NCI-H1105 (cell line): ENCODE results near the gene CNPY1.
"Not testable (repeated sequence)": the region's sequence is repeated elsewhere in the genome, so short reads cannot be mapped to it uniquely, and the experiment has no call there.

Experiments used
- DNase-seq: peaks from one replicate; lab custom pipeline; 2025; lab: John Stamatoyannopoulos, UW

Gene CNPY1

DNA sequence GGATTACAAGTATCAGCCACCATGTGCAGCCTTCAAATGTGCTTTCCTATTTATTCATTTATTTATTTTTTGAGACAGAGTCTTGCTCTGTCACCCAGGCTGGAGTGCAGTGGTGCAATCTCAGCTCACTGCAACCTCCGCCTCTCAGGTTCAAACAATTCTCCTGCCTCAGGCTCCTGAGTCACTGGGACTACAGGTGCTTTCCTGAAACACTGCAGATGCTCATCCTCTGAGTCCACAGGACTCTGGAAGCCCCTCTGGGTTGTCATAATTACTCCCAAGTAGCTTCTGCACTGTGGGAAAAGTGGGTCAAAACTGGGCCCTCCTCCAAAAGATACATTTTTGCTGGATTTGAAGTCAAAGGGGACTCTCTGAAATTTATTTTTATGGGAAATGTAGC, at the start of gene CNPY1:
Gene CNPY1 (minus strand): TSS at position 111 of the 400 bp plus-strand sequence. CDS start 630 bp downstream, outside the sequence.
- not testable (repeated sequence) for DNase-seq

DNA sequence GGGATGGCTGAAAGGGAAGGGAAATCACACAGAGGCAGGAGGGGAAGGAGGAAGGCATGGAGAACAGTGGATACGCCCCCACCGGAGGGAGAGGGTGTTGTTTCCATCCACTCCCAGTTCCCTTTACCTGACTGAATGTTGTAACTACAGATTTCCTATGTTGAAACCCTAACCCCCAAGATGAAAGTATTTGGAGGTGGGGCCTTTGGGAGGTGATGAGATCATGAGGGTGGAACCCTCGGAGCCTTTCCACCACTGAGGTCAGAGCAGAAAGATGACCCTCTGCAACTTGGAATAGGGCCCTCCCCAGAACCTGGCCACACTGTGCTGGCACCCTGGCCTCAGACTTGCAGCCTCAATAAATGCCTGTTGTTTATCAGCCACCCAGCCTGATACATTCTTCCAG, 48.6 kb upstream of the CNPY1 start:
- no peak for DNase-seq

DNA sequence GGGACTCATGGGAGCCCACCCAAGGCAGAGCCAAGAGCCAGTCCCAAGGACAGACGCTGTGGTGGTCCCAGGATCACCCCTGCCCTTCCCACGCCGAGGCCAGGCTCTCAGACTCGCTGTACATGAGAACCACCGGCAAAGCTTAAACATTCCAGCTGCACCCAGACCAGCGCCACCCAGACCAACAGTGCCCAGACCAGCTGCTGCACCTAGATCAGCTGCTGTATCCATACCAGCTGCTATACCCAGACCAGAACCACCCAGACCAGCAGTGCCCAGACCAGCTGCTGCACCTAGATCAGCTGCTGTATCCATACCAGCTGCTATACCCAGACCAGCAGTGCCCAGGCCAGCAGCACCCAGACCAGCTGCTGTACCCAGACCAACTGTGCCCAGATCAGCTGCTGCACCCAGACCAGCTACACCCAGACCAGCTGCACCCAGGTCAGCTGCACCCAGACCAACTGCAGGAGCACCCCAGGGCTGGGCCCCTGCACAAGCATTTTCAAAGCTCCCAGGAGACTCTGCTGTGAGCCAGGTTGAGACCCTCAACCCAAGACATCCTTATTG, 47.9 kb upstream of the CNPY1 start:
- DNase-seq = no peak

GRCh38 chr7:155593461-155594162, 47.3 kb upstream of the CNPY1 start:
- no peak for DNase-seq

DNA sequence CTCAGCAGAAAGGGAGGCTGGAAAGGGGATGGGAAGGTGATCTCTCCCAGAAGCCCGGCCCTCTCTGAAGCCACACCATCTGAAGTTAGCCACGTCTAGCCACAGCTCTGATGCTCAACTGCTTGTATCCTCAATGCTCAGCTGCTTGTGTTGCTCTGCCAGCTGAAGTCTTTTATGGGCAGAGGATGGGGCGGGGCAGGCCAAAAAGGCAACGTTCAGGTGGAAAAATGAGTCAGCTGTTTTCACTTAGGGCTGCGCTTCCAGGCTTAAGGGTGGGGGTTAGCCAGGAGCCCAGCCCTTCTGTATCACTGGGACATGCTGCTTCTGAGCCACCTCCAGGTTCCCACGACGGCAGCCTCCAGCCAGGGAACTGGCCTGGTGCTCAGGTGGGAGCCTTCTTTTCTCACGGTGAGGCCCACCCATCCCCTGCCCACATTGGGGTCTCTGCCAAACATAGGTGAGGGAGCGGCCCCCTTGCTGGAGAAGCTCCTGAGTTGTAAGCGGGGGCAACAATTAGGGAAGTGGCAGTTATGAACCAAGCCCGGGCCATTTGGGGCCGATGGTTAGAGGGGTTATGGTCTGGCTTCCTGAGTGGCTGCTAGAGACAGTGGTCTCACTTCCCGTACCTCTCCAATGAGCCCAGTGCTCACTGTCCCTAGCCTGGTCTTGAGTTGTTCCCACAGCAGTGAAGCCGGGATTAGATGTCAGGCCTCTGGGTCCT, 44.9 kb upstream of the CNPY1 start:
- DNase-seq = no peak

DNA sequence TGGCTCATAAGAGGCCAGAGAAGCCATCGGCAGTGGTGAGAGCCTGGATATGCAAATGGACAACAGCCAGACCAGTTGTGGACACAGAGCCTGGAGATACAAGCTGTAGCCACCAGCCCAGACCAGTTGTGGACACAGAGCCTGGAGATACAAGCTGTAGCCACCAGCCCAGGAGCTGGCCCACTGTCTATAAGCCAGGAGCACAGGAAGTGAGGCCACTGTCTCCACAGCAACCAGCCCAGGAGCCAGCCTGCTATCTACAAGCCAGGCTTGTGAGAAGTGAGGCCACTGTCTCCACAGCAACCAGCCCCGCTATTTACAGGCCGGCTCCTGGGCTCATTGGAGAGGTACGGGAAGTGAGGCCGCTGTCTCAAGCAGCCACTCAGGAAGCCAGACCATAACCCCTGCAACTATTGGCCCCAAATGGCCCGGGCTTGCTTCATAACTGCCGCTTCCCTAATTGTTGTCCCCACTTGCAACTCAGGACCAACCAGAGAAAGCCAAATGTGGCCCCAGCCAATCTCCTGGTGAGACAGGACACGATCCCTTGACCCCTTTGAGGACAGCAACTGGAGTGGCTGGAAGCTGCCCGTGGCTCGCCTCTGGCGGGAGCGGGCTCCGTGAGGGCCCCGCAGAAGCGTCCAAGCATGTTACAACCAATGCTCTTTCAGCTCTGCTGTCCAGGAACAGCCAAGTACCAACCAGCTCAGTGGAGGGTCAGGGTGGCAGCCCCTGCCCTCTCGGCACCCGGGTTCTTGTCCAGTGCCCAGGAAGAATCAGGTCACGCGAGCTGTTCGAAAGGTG, 44.1 kb upstream of the CNPY1 start:
- DNase-seq = no peak

- DNase-seq = no peak
Observed at GRCh38 chr7:155589001-155589980, 42.9 kb upstream of the CNPY1 start.

DNA sequence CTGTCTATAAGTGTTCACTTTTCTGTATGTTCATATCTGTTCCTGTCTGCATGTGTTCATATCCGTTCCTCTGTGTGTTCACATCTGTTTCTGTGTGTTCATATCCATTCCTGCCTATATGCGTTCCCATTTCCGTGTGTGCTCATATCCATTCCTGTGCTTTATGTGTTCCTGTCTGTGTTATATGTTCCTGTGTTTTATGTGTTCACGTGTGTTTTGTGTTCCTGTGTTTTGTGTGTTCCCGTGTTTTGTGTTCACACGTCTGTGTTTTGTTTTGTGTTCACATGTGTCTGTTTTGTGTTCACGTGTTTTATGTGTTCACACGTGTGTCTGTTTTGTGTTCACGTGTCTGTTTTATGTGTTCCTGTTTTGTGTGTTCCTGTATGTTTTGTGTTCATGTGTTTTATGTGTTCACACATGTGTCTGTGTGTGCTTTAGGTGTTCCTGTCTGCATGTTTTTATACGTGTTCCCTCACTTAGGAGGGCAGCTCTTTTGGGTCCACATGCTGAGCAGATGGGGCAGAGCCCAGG, 42.2 kb upstream of the CNPY1 start:
- DNase-seq = no peak

DNA sequence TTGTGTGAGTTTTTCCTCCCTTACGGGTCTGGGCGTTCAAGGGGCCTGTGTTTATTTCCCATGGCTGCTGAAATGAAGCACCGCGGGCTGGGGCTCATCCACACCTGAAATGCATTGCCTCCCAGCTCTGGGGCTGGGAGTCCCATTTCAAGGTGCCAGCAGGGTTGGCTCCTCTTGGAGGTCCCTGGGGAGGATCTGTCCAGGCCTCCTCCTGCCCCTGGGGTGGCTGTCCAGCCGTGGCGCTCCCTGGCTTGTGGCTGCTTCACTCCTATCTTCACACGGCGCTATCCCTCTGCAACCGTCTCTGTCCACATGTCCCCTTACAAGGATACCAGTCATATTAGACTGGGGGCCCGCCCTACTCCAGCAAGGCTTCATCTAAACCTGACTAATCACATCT, 41.1 kb upstream of the CNPY1 start:
- DNase-seq = no peak

DNA sequence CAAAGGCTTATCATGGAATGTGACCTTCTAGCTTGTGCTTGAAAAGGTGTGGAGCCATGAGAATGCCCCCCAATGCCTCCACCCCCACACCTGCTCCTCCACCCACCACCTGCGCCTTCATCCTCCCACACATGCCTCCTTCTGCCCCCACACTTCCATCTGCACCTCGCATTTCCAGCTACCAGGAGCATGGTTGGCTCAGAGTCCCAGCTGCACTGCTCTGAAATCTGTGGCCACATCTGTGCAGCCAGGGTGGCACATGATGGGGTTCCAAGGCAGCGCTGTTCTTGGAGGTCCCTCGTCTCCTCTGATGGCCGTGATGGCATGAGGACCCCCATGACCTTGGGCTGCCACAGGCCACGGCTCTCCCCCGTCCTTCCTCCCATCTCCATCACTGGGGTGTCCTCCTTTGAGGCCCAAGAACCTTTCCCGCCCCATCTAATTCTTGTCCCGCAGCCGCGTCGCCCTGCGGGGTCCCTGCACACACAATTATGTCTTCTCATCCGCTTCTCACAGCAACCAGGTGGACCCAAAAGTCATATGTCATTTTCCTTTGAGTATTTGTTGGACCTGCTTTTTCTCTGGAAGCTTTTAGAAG, 40.6 kb upstream of the CNPY1 start:
- no peak for DNase-seq

DNA sequence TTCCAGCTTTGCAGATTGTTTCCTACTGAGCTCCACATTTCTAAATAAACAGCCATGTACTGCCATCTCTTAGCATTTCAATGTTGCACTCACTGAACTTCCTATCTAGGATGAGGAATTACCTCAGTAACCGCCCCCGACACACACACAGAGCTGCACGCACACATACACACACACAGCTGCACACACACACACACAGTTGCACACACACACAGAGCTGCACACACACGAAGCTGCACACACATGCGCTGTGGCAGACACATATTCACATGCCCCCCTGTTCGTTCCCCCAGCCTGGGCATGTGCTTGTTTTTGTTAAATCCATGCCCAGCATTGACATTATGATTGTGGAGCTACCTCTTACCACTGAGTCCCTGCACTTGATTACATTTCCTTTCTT, 39.6 kb upstream of the CNPY1 start:
- DNase-seq = no peak

GRCh38 chr7:155585532-155585895, 39.2 kb upstream of the CNPY1 start:
- no peak for DNase-seq

DNA sequence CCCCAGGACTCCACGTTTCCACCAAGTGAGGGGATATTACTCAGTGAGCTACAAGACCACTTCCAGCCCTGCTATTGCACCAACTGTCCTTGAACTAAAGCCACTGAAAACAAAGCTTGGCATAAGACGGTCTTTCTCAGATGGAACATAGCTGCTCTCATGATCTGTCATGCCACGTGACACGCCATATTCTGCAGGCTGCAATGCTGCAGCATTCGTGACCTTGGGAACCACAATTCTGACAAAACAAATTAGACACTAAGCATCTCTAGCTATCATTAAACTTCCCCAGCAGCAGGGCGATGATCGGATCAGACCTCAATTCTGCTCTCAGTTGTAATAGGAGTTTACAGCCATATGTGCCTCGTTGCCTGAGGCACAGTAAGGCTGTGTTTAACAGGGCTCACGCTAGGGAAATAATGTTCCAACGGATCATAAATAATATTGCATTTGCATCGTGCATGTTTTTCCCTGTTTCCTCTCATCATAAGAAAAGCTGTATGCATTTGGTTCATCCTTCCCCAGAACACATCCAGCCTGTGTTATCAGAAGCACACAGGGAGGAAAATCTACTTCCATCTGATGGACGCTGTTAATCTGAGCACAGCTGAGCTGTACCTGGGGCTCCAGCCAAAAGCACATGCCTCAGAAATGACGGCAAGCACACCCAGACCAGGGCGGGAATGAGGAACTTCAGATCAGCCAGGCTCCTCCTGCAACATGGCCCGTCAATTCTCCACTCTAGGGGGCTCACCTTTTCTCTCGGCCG, 38.6 kb upstream of the CNPY1 start:
- no peak for DNase-seq

DNA sequence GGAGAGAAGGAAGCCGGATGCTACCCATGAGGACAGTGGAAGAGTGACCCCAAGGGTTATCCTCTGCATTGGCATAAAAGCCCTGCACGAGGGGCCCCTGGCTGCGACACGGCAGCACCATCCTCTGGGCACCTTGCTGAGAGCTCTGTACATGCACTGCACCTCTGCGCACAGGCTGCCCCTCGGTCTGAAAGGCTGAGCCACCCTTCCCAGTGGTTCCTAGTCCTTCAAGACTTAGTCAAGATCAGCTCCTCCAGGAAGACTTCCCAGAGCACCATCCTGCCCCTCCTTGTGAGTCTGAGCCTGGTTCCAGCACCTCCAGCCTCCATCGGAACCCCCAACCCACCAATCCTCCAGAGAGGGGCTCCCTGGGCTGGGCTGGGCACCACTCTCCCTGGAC, 37.9 kb upstream of the CNPY1 start:
- DNase-seq = no peak

- DNase-seq = no peak
Observed at GRCh38 chr7:155583636-155584035, 37.3 kb upstream of the CNPY1 start.

DNA sequence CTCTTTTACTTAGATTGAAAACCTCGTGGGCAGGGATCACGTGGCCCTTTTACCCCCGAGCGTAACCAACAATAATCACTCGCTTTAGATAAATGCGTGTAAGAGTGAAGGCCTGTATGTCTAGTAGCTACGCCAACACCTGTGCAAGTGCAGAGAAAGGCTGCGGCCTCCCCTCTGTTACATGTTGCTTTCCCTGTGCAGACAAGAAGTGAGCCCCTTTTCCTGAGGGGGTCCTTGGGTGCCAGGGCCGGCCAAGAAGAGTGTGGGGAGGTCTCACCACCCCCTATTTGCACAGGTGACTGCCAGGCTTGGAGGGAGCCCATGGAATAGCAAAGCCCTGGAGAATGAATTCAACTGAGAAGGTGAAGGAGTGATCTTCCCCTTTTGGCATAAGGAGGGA, 35.6 kb upstream of the CNPY1 start:
- no peak for DNase-seq

- no peak for DNase-seq
Observed at GRCh38 chr7:155581107-155581830, 34.9 kb upstream of the CNPY1 start.

DNA sequence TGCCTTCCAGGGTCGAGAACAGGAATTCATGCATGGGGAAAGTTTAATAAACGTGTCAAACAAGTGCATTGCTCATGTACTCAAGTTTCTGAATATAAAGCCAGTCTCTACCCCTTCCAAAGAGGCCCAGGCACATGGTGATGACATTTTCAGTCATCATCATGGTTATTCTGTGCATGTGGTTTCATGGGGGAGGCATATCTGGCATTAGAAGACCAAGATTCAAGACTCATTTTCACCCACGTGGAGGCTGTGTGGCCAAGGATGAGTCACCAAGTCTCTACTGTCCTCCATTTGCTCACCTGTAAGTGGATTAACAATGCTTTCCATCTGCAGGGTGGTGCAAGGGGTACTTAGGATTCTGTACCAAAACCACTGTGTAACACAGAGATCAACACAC, 34.0 kb upstream of the CNPY1 start:
- no peak for DNase-seq

DNA sequence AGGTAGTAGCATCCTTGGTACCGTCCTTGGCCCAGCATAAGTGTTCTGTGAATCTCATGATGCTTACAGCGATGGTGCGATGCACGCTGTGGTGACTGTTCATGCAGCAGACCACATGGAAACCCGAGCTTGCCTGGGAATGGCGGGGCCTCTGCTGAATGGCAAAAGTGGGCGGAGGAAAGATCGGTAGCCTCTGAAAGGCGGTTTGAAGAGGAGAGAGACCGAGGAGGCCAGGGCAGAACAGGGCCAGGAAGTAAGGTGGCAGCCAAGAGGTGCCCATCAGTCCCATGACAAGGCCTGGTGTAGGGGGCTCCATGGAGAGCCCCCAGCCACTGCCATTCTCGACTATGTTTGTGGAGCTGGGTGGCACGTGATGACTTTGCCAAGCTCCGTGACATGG, 33.2 kb upstream of the CNPY1 start:
- DNase-seq = no peak
